DND-41 (cell line): ENCODE results near the gene TM7SF3.

Source experiments
- ATAC-seq: fragments of 200-7000 bp; cut with Tn5 transposase; 3 replicates; pipeline ENCODE4 v1.9.1; 2021; ENCODE audit warnings: low read depth; ENCODE audit not compliant: insufficient read depth
- DNase-seq: peaks from one replicate; pipeline ENCODE4 v3.0.0-alpha.2; 2020
- H2AFZ ChIP-seq: 2 replicates; pipeline ENCODE4 v1.6.0; 2012; ENCODE audit warnings: low read depth, low read length
- H3K27ac ChIP-seq: 2 replicates; pipeline ENCODE4 v1.5.1; 2012; ENCODE audit warnings: low read length, inconsistent platforms
- H3K27me3 ChIP-seq: fragments of 200-600 bp; sonication (generic); 2 replicates; pipeline ENCODE4 v1.6.0; 2012; ENCODE audit warnings: low read length, mild to moderate bottlenecking, inconsistent platforms; ENCODE audit not compliant: insufficient read depth, poor library complexity
- H3K36me3 ChIP-seq: 2 replicates; pipeline ENCODE4 v1.5.1; 2012; ENCODE audit warnings: low read length, inconsistent platforms; ENCODE audit not compliant: insufficient read depth
- H3K4me1 ChIP-seq: 2 replicates; pipeline ENCODE4 v1.5.1; 2012; ENCODE audit warnings: mild to moderate bottlenecking, low read length; ENCODE audit not compliant: insufficient read depth
- H3K4me2 ChIP-seq: 2 replicates; pipeline ENCODE4 v1.6.0; 2012; ENCODE audit warnings: mild to moderate bottlenecking, moderate library complexity, low read length, inconsistent platforms; ENCODE audit not compliant: insufficient read depth
- H3K4me3 ChIP-seq, 2 experiments: fragments of 200-600 bp in 1 of 2; shearing (Covaris generic) in 1 of 2; 2 replicates each; pipeline ENCODE4 v1.5.1; 2012 to 2016; ENCODE audit warnings: inconsistent platforms in 2 of 2, low read length in 2 of 2, mild to moderate bottlenecking in 2 of 2, low read depth in 1 of 2, moderate library complexity in 1 of 2
- H3K79me2 ChIP-seq: 2 replicates; pipeline ENCODE4 v1.6.0; 2012; ENCODE audit warnings: low read length, inconsistent platforms; ENCODE audit not compliant: insufficient read depth
- H3K9ac ChIP-seq: 2 replicates; pipeline ENCODE4 v1.6.0; 2012; ENCODE audit warnings: low read depth, mild to moderate bottlenecking, inconsistent platforms, low read length, moderate library complexity
- H3K9me3 ChIP-seq: 2 replicates; pipeline ENCODE4 v1.5.1; 2012; ENCODE audit warnings: low read length, moderate library complexity, mild to moderate bottlenecking, inconsistent platforms; ENCODE audit not compliant: insufficient read depth, severe bottlenecking
- H4K20me1 ChIP-seq: 2 replicates; pipeline ENCODE4 v1.6.0; 2012; ENCODE audit warnings: low read length; ENCODE audit not compliant: insufficient read depth
- EZH2 ChIP-seq: IDR thresholded peaks from 3 replicates; pipeline ENCODE4 v1.6.1; 2012; ENCODE audit warnings: borderline replicate concordance, low read depth, mild to moderate bottlenecking, moderate library complexity, low read length, inconsistent platforms; ENCODE audit not compliant: severe bottlenecking
- TF ChIP-seq, protein P1 (sequence below): IDR thresholded peaks from 2 replicates; pipeline ENCODE4 v1.5.1; 2012; ENCODE audit warnings: borderline replicate concordance, low read length, moderate library complexity, mild to moderate bottlenecking; ENCODE audit not compliant: poor library complexity, severe bottlenecking; ENCODE audit errors: extremely low read depth

TM7SF3 gene

DNA sequence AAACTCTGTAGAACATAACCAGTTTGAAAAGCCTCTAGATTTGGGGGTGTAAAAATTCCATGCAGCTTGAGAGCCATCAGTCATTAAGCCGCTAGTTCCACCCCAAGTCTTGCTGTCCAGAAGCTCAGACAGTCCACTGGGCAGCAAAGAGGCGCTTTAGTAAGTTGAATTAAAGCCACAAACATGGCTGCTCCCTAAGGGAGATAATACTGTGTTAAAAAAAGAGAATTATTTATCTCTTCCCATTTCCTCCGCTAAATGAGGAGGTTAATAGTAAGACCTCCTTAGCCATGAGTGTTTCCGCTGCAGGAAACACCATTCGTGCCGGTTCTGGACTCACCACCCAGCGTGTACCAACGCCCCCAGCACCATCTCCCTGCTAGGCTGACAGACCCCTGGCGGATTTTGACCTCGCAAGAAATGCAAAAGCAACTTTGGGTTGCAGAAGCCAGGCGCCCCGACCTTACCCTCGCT, 536 bp downstream of the TM7SF3 start:
- Histone ChIP-seq H3K27ac (peak overlapping the region; percentile 92), H4K20me1 (peaks cover under 1% of the 10 kb centered on the region; the same call in 1 of the 2 replicates), H2AFZ (peak overlapping the region; percentile 88), H3K79me2 (peaks cover 54% of the 10 kb centered on the region), H3K9ac (peak overlapping the region; percentile 90), H3K9me3 (no peaks in the 10 kb centered on the region), H3K4me2 (peak overlapping the region; percentile 75), H3K27me3 (no peaks in the 10 kb centered on the region), H3K4me1 (peaks cover 89% of the 10 kb centered on the region), H3K4me3 (peak overlapping the region; percentile 80 to 89), H3K36me3 (peaks cover 8% of the 10 kb centered on the region; the same call in 1 of the 2 replicates)
- ATAC-seq = peak; percentile 33
- no peak for DNase-seq
- TF ChIP-seq, protein P1, sequence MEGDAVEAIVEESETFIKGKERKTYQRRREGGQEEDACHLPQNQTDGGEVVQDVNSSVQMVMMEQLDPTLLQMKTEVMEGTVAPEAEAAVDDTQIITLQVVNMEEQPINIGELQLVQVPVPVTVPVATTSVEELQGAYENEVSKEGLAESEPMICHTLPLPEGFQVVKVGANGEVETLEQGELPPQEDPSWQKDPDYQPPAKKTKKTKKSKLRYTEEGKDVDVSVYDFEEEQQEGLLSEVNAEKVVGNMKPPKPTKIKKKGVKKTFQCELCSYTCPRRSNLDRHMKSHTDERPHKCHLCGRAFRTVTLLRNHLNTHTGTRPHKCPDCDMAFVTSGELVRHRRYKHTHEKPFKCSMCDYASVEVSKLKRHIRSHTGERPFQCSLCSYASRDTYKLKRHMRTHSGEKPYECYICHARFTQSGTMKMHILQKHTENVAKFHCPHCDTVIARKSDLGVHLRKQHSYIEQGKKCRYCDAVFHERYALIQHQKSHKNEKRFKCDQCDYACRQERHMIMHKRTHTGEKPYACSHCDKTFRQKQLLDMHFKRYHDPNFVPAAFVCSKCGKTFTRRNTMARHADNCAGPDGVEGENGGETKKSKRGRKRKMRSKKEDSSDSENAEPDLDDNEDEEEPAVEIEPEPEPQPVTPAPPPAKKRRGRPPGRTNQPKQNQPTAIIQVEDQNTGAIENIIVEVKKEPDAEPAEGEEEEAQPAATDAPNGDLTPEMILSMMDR = no peak
- TF ChIP-seq EZH2 = no peak

DNA sequence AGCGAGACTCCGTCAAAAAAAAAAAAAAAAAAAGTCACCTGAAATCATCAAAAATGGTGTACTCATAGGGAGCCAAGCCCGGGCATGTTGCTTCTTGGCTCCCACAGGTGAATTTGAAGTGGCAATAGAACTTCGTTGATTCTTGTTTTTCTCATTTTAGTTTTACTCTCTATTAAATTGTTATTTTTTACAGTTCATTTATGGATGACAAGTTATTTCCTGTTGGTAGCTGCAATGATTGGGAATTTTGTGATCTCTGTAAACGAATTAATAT, 1.3 kb downstream of the TM7SF3 start:
- Histone ChIP-seq H3K27ac (peak overlapping the region; percentile 92), H3K4me2 (peak overlapping the region; percentile 75), H3K9me3 (no peaks in the 10 kb centered on the region), H3K27me3 (no peaks in the 10 kb centered on the region), H3K36me3 (peaks cover 15% of the 10 kb centered on the region; the same call in 1 of the 2 replicates), H4K20me1 (peaks cover 5% of the 10 kb centered on the region; the same call in 1 of the 2 replicates), H3K4me3 (peak overlapping the region; percentile 80 to 89), H3K9ac (peak overlapping the region; percentile 90), H2AFZ (no peak overlapping the region; the same call in 1 of the 2 replicates), H3K4me1 (peaks cover 87% of the 10 kb centered on the region), H3K79me2 (peaks cover 61% of the 10 kb centered on the region)
- DNase-seq (no peak), ATAC-seq (no peak)
- TF ChIP-seq EZH2 = no peak
- TF ChIP-seq, protein P1 = no peak

DNA sequence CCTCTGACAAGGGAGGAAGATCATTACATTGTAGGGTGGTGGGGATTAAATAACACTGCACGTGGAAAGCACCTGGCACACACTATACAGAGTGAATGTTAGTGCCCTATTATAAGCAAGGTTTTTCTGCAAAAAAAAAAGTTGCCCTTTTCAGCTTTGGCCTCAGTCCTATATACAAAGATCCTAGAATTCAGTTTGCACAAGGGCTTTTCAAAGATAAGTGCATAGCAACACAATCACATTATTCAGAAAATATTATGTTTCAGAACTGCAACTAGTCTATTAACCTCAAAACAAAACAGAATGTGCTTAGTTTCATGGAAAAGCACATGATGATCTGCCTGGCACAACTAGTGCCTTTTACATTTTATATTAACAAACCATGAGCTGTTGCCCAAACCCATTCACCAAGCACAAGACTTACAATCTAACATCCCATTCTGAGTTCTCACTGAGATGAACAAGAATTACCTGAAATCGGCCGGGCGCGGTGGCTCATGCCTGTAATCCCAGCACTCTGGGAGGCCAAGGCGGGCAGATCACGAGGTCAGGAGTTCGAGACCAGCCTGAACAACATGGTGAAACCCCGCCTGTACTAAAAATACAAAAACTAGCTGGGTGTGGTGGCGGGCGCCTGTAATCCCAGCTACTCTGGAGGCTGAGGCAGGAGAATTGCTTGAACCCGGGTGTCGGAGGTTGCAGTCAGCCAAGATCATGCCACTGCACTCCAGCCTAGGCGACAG, 1.8 kb downstream of the TM7SF3 start:
- DNase-seq = no peak
- peak overlapping the region in 1 of 2 experiments; percentile 89; a peak in 2 of 4 replicates for H3K4me3 ChIP-seq
- H3K4me2 ChIP-seq = peak overlapping the region; percentile 75

More for the DNA sequence above, 1.8 kb downstream of the TM7SF3 start:
- H2AFZ ChIP-seq = no peak overlapping the region
- H4K20me1 ChIP-seq = peaks cover 5% of the 10 kb centered on the region; the same call in 1 of the 2 replicates
- H3K79me2 ChIP-seq = peaks cover 66% of the 10 kb centered on the region
- ATAC-seq = no peak
- peak overlapping the region; percentile 31 for H3K27ac ChIP-seq
- H3K4me1 ChIP-seq = peaks cover 82% of the 10 kb centered on the region
- H3K9ac ChIP-seq = peak overlapping the region; percentile 90
- no peaks in the 10 kb centered on the region for H3K27me3 ChIP-seq
- no peaks in the 10 kb centered on the region for H3K9me3 ChIP-seq
- TF ChIP-seq, protein P1 = no peak
- no peak for TF ChIP-seq EZH2
- H3K36me3 ChIP-seq = peaks cover 15% of the 10 kb centered on the region; the same call in 1 of the 2 replicates
